Islet of Langerhans (tissue), 1 donor: Measurements from ENCODE around the gene TBKBP1.
"Not testable (repeated sequence)": the region's sequence is repeated elsewhere in the genome, so short reads cannot be mapped to it uniquely, and the experiment has no call there.

Experiments
- FAIRE-seq: peaks from one replicate; lab custom pipeline; 2011; peaks lifted over from hg19 to GRCh38; lab: Jason Lieb, UNC

The TBKBP1 gene

GRCh38 chr17:47678196-47678595, 15.8 kb upstream of the TBKBP1 start:
- no peak for FAIRE-seq

- no peak for FAIRE-seq
These were observed 11.8 kb upstream of the TBKBP1 start for GRCh38 chr17:47682138-47682537.

- not testable (repeated sequence) for FAIRE-seq
These were observed 11.2 kb upstream of the TBKBP1 start for GRCh38 chr17:47682727-47683126.

- FAIRE-seq: no peak
These were observed 9.9 kb upstream of the TBKBP1 start for GRCh38 chr17:47684025-47684424.

GRCh38 chr17:47684535-47685193, 9.3 kb upstream of the TBKBP1 start:
- no peak for FAIRE-seq

- no peak for FAIRE-seq
These were observed 8.2 kb upstream of the TBKBP1 start for GRCh38 chr17:47685556-47686275.

GRCh38 chr17:47686276-47686635, 7.7 kb upstream of the TBKBP1 start:
- no peak for FAIRE-seq

- FAIRE-seq: no peak
These were observed 7.2 kb upstream of the TBKBP1 start for GRCh38 chr17:47686664-47687327.

- no peak for FAIRE-seq
These were observed 6.7 kb upstream of the TBKBP1 start for GRCh38 chr17:47687328-47687690.

GRCh38 chr17:47687748-47688147, 6.2 kb upstream of the TBKBP1 start:
- no peak for FAIRE-seq

GRCh38 chr17:47690121-47690520, 3.8 kb upstream of the TBKBP1 start:
- FAIRE-seq: no peak

- no peak for FAIRE-seq
These were observed 1.6 kb upstream of the TBKBP1 start for GRCh38 chr17:47692137-47692894.

- FAIRE-seq: peak; percentile 33
These were observed 848 bp upstream of the TBKBP1 start for GRCh38 chr17:47692895-47693730.

- FAIRE-seq: no peak
These were observed 844 bp downstream of the TBKBP1 start for GRCh38 chr17:47694581-47695428.

GRCh38 chr17:47695429-47696376, 1.7 kb downstream of the TBKBP1 start:
- FAIRE-seq: no peak

- FAIRE-seq: no peak
These were observed 3.0 kb downstream of the TBKBP1 start for GRCh38 chr17:47696717-47697642.

- no peak for FAIRE-seq
These were observed 4.1 kb downstream of the TBKBP1 start for GRCh38 chr17:47697906-47698711.
